K562 (cell line): Measurements from ENCODE around the gene RELA. TPM values are rescaled to one million over a fixed set of nuclear protein-coding genes. Genes with fewer than 3 reads are reported as not detected.
A peak's percentile ranks its signal among the peaks of the same experiment; 100 is the strongest.

Source experiments
- ATAC-seq: fragments of 200-7000 bp; cut with Tn5 transposase; 3 replicates; pipeline ENCODE4 v1.9.1; 2020; ENCODE audit warnings: moderate library complexity
- Bru-seq: library from RNA; stranded (reverse); fragments of 400-500 nt; gene quantifications from one replicate; lab custom pipeline; 2021; lab: Mats Ljungman, UMichigan
- BruChase-seq, 2 experiments: library from RNA; stranded (reverse); fragments of 400-500 nt; gene quantifications; one replicate each; lab custom pipeline; 2021; lab: Mats Ljungman, UMichigan
- BruUV-seq: library from RNA; stranded (reverse); fragments of 400-500 nt; replicated peaks from 2 replicates; lab custom pipeline; 2021; lab: Mats Ljungman, UMichigan
- CTCF ChIA-PET: fragments of 300-600 bp; formaldehyde crosslinking; extraction: SDS; loops from one replicate; lab custom pipeline; 2021; ENCODE audit warnings: low intra/inter-chr PET ratio; lab: Yijun Ruan, JAX
- POLR2A ChIA-PET: fragments of 300-600, 350-650 bp; sonication (Branson Sonifier 250); formaldehyde crosslinking; extraction: SDS; loops from one replicate; lab custom pipeline; 2021; ENCODE audit warnings: antibody characterized with exemption, inconsistent platforms; lab: Yijun Ruan, JAX
- DNase-seq, 4 experiments: peaks; one replicate each; pipeline versions ENCODE4 v3.0.0 to v3.0.0-alpha.2; 2011 to 2018; ENCODE audit warnings: low spot score in 3 of 4, mixed read lengths in 3 of 4; ENCODE audit errors: extremely low read depth in 1 of 4
- FAIRE-seq: peaks from 2 replicates; lab custom pipeline; 2011; peaks lifted over from hg19 to GRCh38; lab: Jason Lieb, UNC
- H2AFZ ChIP-seq: 2 replicates; pipeline ENCODE4 v1.6.0; 2011; ENCODE audit warnings: low read depth, low read length, control low read depth, inconsistent platforms
- H3K27ac ChIP-seq: fragments of 200-600 bp; 3 replicates; pipeline ENCODE4 v1.8.0; 2011; ENCODE audit warnings: low read depth, mild to moderate bottlenecking, control low read depth, inconsistent platforms, low read length, moderate library complexity, mixed read lengths; ENCODE audit errors: extremely low read depth
- H3K27me3 ChIP-seq, 2 experiments: fragments of 300-600 bp in 1 of 2; 2 replicates in 1 of 2; 3 replicates in 1 of 2; pipeline versions ENCODE4 v1.6.0 to v1.8.0; 2011; ENCODE audit warnings: inconsistent platforms in 2 of 2, low read length in 2 of 2, mild to moderate bottlenecking in 1 of 2, mixed read lengths in 1 of 2, moderate library complexity in 1 of 2; ENCODE audit not compliant: control insufficient read depth in 2 of 2, insufficient read depth in 2 of 2
- H3K36me3 ChIP-seq: fragments of 300-600 bp; 3 replicates; pipeline ENCODE4 v1.8.0; 2011; ENCODE audit warnings: mild to moderate bottlenecking, low read length, inconsistent platforms; ENCODE audit not compliant: control insufficient read depth, insufficient read depth
- H3K4me1 ChIP-seq, 2 experiments: fragments of 200-600 bp in 1 of 2; replicated peaks in 1 of 2; 2 replicates in 1 of 2; 3 replicates in 1 of 2; pipeline versions ENCODE4 v1.5.1 to v1.8.0; 2011; ENCODE audit warnings: inconsistent platforms in 2 of 2, low read length in 2 of 2, mild to moderate bottlenecking in 1 of 2, mixed read lengths in 1 of 2, moderate library complexity in 1 of 2; ENCODE audit not compliant: control insufficient read depth in 2 of 2, insufficient read depth in 2 of 2
- H3K4me2 ChIP-seq: 2 replicates; pipeline ENCODE4 v1.6.1; 2011; ENCODE audit warnings: low read length, control low read depth, inconsistent platforms, mixed read lengths; ENCODE audit not compliant: insufficient read depth
- H3K4me3 ChIP-seq: fragments of 200-600 bp; sonication (generic), shearing (Covaris generic); 2 replicates; pipeline ENCODE4 v1.5.1; 2016; ENCODE audit warnings: control low read depth, inconsistent platforms
- H3K79me2 ChIP-seq: fragments of 200-600 bp; 3 replicates; pipeline ENCODE4 v1.8.0; 2011; ENCODE audit warnings: low read length, inconsistent platforms; ENCODE audit not compliant: control insufficient read depth, insufficient read depth
- H3K9ac ChIP-seq, 2 experiments: 2 replicates each; pipeline versions ENCODE4 v1.6.0 to v1.6.1; 2011; ENCODE audit warnings: low read depth in 2 of 2, low read length in 2 of 2, control low read depth in 1 of 2, inconsistent platforms in 1 of 2, mild to moderate bottlenecking in 1 of 2, mixed read lengths in 1 of 2; ENCODE audit not compliant: insufficient read depth in 1 of 2
- H3K9me1 ChIP-seq: one replicate; pipeline ENCODE4 v1.6.0; 2011; ENCODE audit warnings: inconsistent platforms, mild to moderate bottlenecking, low read length, moderate library complexity; ENCODE audit not compliant: control insufficient read depth, insufficient read depth
- H3K9me3 ChIP-seq: replicated peaks from 2 replicates; pipeline ENCODE4 v1.5.1; 2011; ENCODE audit warnings: low read depth, low read length, inconsistent platforms; ENCODE audit not compliant: control insufficient read depth, insufficient read depth
- H4K20me1 ChIP-seq: replicated peaks from 2 replicates; pipeline ENCODE4 v1.6.1; 2011; ENCODE audit warnings: low read length, inconsistent platforms, mixed read lengths; ENCODE audit not compliant: control insufficient read depth, insufficient read depth
- ELF2 ChIP-seq: fragments of 250-450 bp; sonication (Bioruptor Pico); IDR thresholded peaks from 2 replicates; pipeline ENCODE4 v1.5.0; 2021; ENCODE audit warnings: mild to moderate bottlenecking
- HDAC3 ChIP-seq: fragments of 450-650 bp; IDR thresholded peaks from 2 replicates; pipeline ENCODE4 v1.6.1; 2018; ENCODE audit warnings: borderline replicate concordance, mild to moderate bottlenecking, moderate library complexity; ENCODE audit not compliant: partially characterized antibody
- ILK ChIP-seq: fragments of 450-650 bp; IDR thresholded peaks from 2 replicates; pipeline ENCODE4 v1.6.1; 2016; ENCODE audit warnings: missing genetic modification characterization, low read depth, mild to moderate bottlenecking, missing compliant biosample characterization, moderate library complexity, borderline replicate concordance
- MCM2 ChIP-seq: fragments of 450-650 bp; IDR thresholded peaks from 2 replicates; pipeline ENCODE4 v1.6.1; 2017; ENCODE audit warnings: low read depth, mild to moderate bottlenecking
- NUFIP1 ChIP-seq: fragments of 450-650 bp; IDR thresholded peaks from 2 replicates; pipeline ENCODE4 v1.6.1; 2018; ENCODE audit not compliant: partially characterized antibody
- RFX1 ChIP-seq: fragments of 450-650 bp; IDR thresholded peaks from 2 replicates; pipeline ENCODE4 v1.6.1; 2016; ENCODE audit warnings: mild to moderate bottlenecking, moderate library complexity
- TFAM ChIP-seq: fragments of 250-450 bp; sonication (Bioruptor Pico); conservative IDR thresholded peaks from 2 replicates; pipeline ENCODE4 v1.5.0; 2021; ENCODE audit warnings: mild to moderate bottlenecking, moderate library complexity
- ZEB2 ChIP-seq: fragments of 450-650 bp; IDR thresholded peaks from 2 replicates; pipeline ENCODE4 v1.6.1; 2016
- ZNF23 ChIP-seq: fragments of 250-450 bp; sonication (Bioruptor Pico); IDR thresholded peaks from 2 replicates; pipeline ENCODE4 v1.4.0; 2020; ENCODE audit warnings: mild to moderate bottlenecking
- ZNF766 ChIP-seq: fragments of 200-800 bp; sonication (Bioruptor generic); conservative IDR thresholded peaks from 2 replicates; pipeline ENCODE4 v1.6.1; 2016; ENCODE audit warnings: missing genetic modification characterization, missing compliant biosample characterization
- WGBS: fragments of 100-300 bp; shearing (Covaris generic); methylation state at CpG from one replicate; pipeline ENCODE4 v1.1.6; 2016; ENCODE audit warnings: low coverage, mixed read lengths; ENCODE audit not compliant: insufficient coverage; ENCODE audit errors: missing lambda C conversion rate; 5-methylcytosine and 5-hydroxymethylcytosine counted together
- in situ Hi-C: fragments of 300-500 bp; cut with MboI; formaldehyde crosslinking; loops from 4 replicates; pipeline ENCODE4 v1.15.0; 2018; ENCODE audit warnings: inconsistent platforms, mixed read lengths
- intact Hi-C: fragments of 100-400 bp; cut with micrococcal nuclease; formaldehyde crosslinking; loops from 2 replicates; pipeline ENCODE4 v1.14.2; 2022
- long read RNA-seq, 3 experiments: library from polyadenylated mRNA in 2 of 3; library from RNA in 1 of 3; unstranded in 2 of 3; stranded (forward) in 1 of 3; transcript quantifications; one replicate each; pipeline ENCODE4 v2.0.0, GENCODE V29; 2019 to 2022
- polyA minus RNA-seq, 3 experiments: library from RNA; depleted of rRNA, polyadenylated mRNA; stranded (reverse); fragments of >200 nt; gene quantifications; 2 replicates each; pipeline ENCODE4 v1.2.3, GENCODE V29; 2011
- polyA plus RNA-seq, 8 experiments: library from polyadenylated mRNA; depleted of rRNA in 4 of 8; stranded (reverse) in 5 of 8; unstranded in 3 of 8; fragments of >200 nt; fragmentation: Nextera tagmentation in 2 of 8; fragmentation: Illumina TruSeq in 1 of 8; extraction: Ambion mirVana in 2 of 8; extraction: Trizol in 1 of 8; gene quantifications; 2 replicates each; pipeline versions ENCODE4 v1.2.1 to v1.2.3, GENCODE V29; 2011 to 2014; ENCODE audit warnings: inconsistent platforms in 1 of 8, missing spikeins in 1 of 8
- total RNA-seq, 7 experiments: library from RNA; depleted of rRNA in 6 of 7; stranded (reverse); fragments of >200 nt in 6 of 7; fragmentation: Illumina TruSeq in 2 of 7; extraction: Trizol in 2 of 7; gene quantifications; 2 replicates each; pipeline versions ENCODE4 v1.2.1 to v1.2.3, GENCODE V29; 2011 to 2021; ENCODE audit warnings: low replicate concordance in 1 of 7
- TF ChIP-seq, protein P1 (sequence below): fragments of 450-650 bp; formaldehyde crosslinking; IDR thresholded peaks from 2 replicates; pipeline ENCODE4 v1.4.0; 2020; ENCODE audit warnings: mild to moderate bottlenecking
- TF ChIP-seq, protein P2 (sequence below): sonication (generic); formaldehyde crosslinking; IDR thresholded peaks from 2 replicates; pipeline ENCODE4 v1.8.0; 2022; ENCODE audit warnings: mild to moderate bottlenecking, missing genetic modification reagents

The RELA gene
- 79.5 and 201 TPM in 2 replicates for total RNA-seq (2011; cell fraction: chromatin; rRNA removed; ENCODE audit: low replicate concordance)
- 107 and 114 TPM in 2 replicates for total RNA-seq (2011; cell fraction: nucleolus; rRNA removed)
- 101 and 117 TPM in 2 replicates for total RNA-seq (2011; cell fraction: nucleoplasm; rRNA removed)
- total RNA-seq (2014; rRNA removed), result 33.4 and 37.6 TPM in 2 replicates
- 13.6 and 14.2 TPM in 2 replicates for total RNA-seq (2014; rRNA removed; fragmentation: Illumina TruSeq; extraction: Trizol)
- total RNA-seq (2015; rRNA removed; fragmentation: Illumina TruSeq; extraction: Trizol), result 20.6 and 21.0 TPM in 2 replicates
- 52.2 and 62.0 TPM in 2 replicates for total RNA-seq (2021)
- polyA plus RNA-seq (2011; rRNA removed), result 17.0 and 30.8 TPM in 2 replicates
- 15.4 and 23.1 TPM in 2 replicates for polyA plus RNA-seq (2011; cell fraction: cytosol; rRNA removed)
- polyA plus RNA-seq (2011; cell fraction: nucleus; rRNA removed), result 129 and 168 TPM in 2 replicates
- polyA plus RNA-seq (2012), result 45.8 and 53.1 TPM in 2 replicates
- 46.8 and 67.4 TPM in 2 replicates for polyA plus RNA-seq (2014; fragmentation: Illumina TruSeq; extraction: Trizol)
- polyA plus RNA-seq (2014; fragmentation: Nextera tagmentation; extraction: Ambion mirVana), result 1 to 10 TPM; 6.0 to 6.4 TPM
- polyA plus RNA-seq (2014; rRNA removed), result 30.1 and 31.1 TPM in 2 replicates
- polyA minus RNA-seq (2011; rRNA and poly(A)+ RNA removed), result 24.3 and 24.4 TPM in 2 replicates
- polyA minus RNA-seq (2011; cell fraction: cytosol; rRNA and poly(A)+ RNA removed), result 25.8 and 34.8 TPM in 2 replicates
- polyA minus RNA-seq (2011; cell fraction: nucleus; rRNA and poly(A)+ RNA removed), result 58.0 and 73.5 TPM in 2 replicates
- percentile 81 among the genes with signal in this experiment for Bru-seq, nascent RNA
- percentile 84 among the genes with signal in this experiment for BruChase-seq, experiment 1, labeled RNA remaining after a 2-hour chase
- percentile 89 among the genes with signal in this experiment for BruChase-seq, experiment 2, labeled RNA remaining after a 6-hour chase
- long read RNA-seq, experiment 1, transcript RELA-202 (11 exons, 2,700 nt), result major isoform, 7 of 119 reads
- long read RNA-seq, experiment 1, partial matches to known transcripts, result 34 of 119 reads
- long read RNA-seq, experiment 1, other reads (novel, unspliced or antisense), result 78 of 119 reads
- long read RNA-seq, experiment 2, transcript RELA-202 (11 exons, 2,700 nt), result major isoform, 18 of 88 reads
- long read RNA-seq, experiment 2, partial matches to known transcripts, result 18 of 88 reads
- long read RNA-seq, experiment 2, other reads (novel, unspliced or antisense), result 49 of 88 reads
- long read RNA-seq, experiment 3, transcript RELA-202 (11 exons, 2,700 nt), result major isoform, 6 of 13 reads
- long read RNA-seq, experiment 3, partial matches to known transcripts, result 5 of 13 reads
- long read RNA-seq, experiment 3, other reads (novel, unspliced or antisense), result 2 of 13 reads

DNA sequence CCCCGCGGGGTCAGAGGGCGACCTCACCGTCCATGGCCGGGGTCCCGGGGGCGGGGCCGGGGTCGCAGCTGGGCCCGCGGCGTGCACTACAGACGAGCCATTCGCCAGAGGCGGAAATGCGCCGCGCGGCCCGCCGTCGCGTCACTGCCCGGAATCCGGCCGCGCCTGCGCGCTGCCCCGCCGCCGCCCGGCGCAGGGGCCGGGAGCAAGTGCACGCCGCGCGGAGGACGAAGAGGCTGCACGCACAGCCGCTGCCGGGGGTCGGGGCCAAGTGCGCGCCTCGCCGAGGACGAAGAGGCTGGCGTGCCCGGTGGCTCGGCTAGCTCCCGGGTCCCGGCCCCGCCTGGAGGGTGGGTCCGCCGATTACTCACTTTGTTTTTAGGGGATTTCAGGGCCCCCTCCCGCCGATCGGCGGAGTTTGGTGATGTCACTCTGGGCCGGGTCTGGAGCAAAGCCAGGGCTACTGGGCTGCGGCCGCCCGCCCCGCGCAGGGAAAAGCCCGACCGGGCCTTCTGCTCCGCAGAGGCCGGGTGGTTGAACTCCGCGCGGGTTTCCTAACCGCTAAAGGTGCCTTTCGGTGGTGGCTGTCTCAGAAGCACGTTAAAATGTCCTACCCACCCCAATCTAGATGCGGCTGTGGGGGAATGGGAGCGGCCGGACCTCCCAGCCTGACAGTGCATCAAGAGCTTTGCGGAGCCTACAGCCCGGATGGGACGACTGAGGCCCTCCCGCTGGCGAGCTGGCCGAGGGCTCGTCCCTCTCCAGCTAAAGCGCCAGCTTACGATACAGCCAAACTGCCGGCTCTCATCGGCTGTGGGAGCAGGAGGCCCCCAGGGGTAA lies at the start of gene RELA:
RELA (minus strand) TSS at position 118 of the 840 bp plus-strand sequence; CDS start at position 34, 84 bp downstream.
- peak within 1 kb of the TSS; percentile 99 for H3K4me2 ChIP-seq
- H3K9ac ChIP-seq, result peak within 1 kb of the TSS; percentile 85 to 93
- H3K27ac ChIP-seq, result peak within 1 kb of the TSS; percentile 87
- H3K9me3 ChIP-seq, result no peaks in the 10 kb centered on the region
- BruUV-seq, result TSS peak; percentile 93
- H3K27me3 ChIP-seq, result no peaks in the 10 kb centered on the region
- H3K36me3 ChIP-seq, result peaks cover 37% of the 10 kb centered on the region
- peaks cover 7 to 20% of the 10 kb centered on the region in 2 experiments; a peak in 4 of 5 replicates for H3K4me1 ChIP-seq
- ATAC-seq (peak; percentile 92), DNase-seq (peak; percentile 93 to 94 (median 94)), FAIRE-seq (peak; percentile 87)
- POLR2A ChIA-PET, result interaction anchor here (0.5 to 1.7 kb wide), 11 partner anchors 9 to 305 kb away, joined by 3 to 32 read pairs (median 4); partner anchors contain the start of gene SIPA1
- peaks cover 25% of the 10 kb centered on the region for H3K79me2 ChIP-seq
- intact Hi-C loops (no loop called here), in situ Hi-C loops (no loop called here)
- H3K9me1 ChIP-seq, result peaks cover 5% of the 10 kb centered on the region
- peak within 1 kb of the TSS; percentile 97 for H2AFZ ChIP-seq
- 1% methylated on average over 52 of the region's 91 CpGs for WGBS
- CTCF ChIA-PET, result no interaction called here
- H4K20me1 ChIP-seq, result 0 out of 2 replicates have a peak, but pooled peaks cover 4% of the 10 kb centered on the region
- H3K4me3 ChIP-seq, result peak within 1 kb of the TSS; percentile 92
- TF ChIP-seq ZNF23 (no peak), ZEB2 (no peak), ILK (tag) (no peak), TFAM (CRISPR knock-in tag) (no peak), RFX1 (no peak), MCM2 (no peak), NUFIP1 (no peak), ELF2 (CRISPR knock-in tag) (no peak; the same call in 1 of the 2 replicates), ZNF766 (CRISPR knock-in tag) (0 out of 2 replicates have a peak, but pooled peaks have one; percentile 49), HDAC3 (no peak)
- TF ChIP-seq, protein P1, sequence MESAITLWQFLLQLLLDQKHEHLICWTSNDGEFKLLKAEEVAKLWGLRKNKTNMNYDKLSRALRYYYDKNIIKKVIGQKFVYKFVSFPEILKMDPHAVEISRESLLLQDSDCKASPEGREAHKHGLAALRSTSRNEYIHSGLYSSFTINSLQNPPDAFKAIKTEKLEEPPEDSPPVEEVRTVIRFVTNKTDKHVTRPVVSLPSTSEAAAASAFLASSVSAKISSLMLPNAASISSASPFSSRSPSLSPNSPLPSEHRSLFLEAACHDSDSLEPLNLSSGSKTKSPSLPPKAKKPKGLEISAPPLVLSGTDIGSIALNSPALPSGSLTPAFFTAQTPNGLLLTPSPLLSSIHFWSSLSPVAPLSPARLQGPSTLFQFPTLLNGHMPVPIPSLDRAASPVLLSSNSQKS (CRISPR knock-in tag), result no peak
- TF ChIP-seq, protein P2, sequence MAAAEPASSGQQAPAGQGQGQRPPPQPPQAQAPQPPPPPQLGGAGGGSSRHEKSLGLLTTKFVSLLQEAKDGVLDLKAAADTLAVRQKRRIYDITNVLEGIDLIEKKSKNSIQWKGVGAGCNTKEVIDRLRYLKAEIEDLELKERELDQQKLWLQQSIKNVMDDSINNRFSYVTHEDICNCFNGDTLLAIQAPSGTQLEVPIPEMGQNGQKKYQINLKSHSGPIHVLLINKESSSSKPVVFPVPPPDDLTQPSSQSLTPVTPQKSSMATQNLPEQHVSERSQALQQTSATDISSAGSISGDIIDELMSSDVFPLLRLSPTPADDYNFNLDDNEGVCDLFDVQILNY (CRISPR knock-in tag), result no peak
